Mammary epithelial cell (primary cell): ENCODE results near the gene LUZP2.

Experiments
- CTCF ChIP-seq, 2 donors: IDR thresholded peaks in 1 of 2; conservative IDR thresholded peaks in 1 of 2; 2 replicates each; pipeline ENCODE4 v1.5.1; 2011 to 2012; ENCODE audit warnings: inconsistent platforms in 2 of 2, low read length in 2 of 2, mild to moderate bottlenecking in 2 of 2, control low read depth in 1 of 2, low read depth in 1 of 2; ENCODE audit not compliant: insufficient read depth in 1 of 2; ENCODE audit errors: extremely low read depth in 1 of 2
- EZH2 ChIP-seq: IDR thresholded peaks from 2 replicates; pipeline ENCODE4 v1.6.1; 2012; ENCODE audit warnings: low read length, inconsistent platforms, borderline replicate concordance

DNA sequence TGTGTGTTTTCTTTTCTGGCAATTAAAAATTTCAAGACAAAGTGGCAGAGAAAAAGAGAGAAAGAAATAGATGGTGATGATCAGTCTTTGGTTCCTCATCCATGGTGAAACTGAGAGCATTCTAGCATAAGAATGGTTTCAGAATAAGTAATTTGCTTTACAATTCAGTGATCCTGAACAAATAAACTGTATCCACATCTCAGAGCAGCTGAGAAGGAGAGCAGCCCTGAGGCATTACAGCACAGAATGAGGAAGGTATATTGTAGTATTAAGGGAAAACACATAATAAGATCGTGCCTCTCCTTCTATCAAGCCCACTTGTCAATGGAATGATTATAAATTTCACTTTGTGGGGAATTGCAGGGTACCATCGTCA lies 17.4 kb downstream of the LUZP2 start:
- no peak for TF ChIP-seq CTCF (conservative IDR thresholded peaks at IDR 0.05 in 1 of 2, IDR thresholded peaks at IDR 0.05 in 1 of 2; ENCODE audit: extremely low read depth in 1 of 2, insufficient read depth in 1 of 2, low read depth in 1 of 2, low read length in 2 of 2)
- no peak for TF ChIP-seq EZH2
